GM21526 (cell line): ENCODE data around the gene SLC5A11.
"Not testable (repeated sequence)": the region's sequence is repeated elsewhere in the genome, so short reads cannot be mapped to it uniquely, and the experiment has no call there.

Experiments
- ATAC-seq: cut with Tn5 transposase; IDR thresholded peaks from one replicate; pipeline ENCODE4 v1.9.1; 2021; ENCODE audit warnings: moderate library complexity; ENCODE audit not compliant: unreplicated experiment, low FRiP score

The SLC5A11 gene

DNA sequence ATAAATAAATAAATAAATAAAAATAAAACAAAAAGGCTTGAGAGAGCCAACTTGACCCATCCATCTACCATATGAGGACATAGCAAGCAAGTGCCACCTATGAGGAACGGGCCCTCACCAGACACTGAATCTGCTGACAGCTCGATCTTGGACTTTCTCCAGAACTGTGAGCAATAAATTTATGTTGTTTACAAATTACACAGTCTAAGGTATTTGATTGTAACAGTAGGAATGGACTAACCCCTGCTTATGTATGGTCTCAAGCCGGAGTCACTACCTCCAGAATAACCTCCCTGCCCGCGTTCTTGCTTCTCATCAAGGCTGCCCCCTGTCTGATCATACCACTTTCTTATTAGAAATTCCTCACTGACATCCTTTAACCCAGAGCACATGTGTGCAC, 9.9 kb downstream of the SLC5A11 start:
- no peak for ATAC-seq

DNA sequence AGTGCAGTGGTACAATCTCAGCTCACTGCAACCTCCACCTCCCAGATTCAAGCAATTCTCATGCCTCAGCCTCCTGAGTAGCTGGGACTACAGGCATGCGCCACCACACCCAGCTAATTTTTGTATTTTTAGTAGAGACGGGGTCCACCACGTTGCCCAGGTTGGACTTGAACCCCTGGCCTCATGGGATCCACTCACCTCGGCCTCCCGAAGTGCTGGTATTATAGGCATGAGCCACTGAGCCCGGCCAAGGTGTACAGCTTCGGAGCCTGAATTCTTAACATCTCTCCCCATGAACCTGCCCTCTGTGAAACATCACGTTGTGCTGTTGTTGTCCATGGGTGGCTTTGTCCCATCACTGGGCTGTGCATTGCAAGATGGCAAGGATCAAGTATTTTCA, 11.1 kb downstream of the SLC5A11 start:
- not testable (repeated sequence) for ATAC-seq

DNA sequence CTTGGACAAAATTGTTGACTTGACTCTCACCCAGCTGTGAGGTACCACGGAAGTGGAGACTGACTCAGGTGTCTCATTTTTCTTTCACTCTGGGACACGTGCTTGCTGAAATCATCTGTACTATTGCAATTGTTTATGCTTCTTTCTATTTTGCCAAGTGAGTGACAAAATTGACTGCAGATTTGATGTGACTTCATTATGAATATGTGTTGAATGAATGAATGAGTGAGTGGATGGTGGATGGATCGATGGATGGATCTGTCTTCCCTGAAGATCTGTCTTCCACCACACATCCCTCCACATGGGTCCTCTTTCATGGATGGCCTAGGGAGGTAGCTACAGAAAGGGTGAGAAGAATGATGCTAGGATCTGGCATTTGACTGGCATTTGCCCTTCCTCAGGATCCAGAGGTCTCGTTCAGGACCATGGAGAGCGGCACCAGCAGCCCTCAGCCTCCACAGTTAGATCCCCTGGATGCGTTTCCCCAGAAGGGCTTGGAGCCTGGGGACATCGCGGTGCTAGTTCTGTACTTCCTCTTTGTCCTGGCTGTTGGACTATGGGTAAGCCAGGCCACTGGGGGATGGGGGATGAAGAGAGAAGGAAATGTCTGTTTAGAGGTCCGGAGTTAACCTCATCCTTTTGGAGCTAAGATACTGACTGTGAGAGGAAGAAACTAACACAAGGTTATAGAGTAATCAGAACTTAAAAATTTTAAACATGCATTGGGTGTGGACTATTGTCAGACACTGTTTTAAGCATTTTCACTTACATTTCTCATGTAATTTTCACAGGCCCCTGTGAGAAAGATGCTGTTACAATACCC, 12.7 kb downstream of the SLC5A11 start:
- no peak for ATAC-seq

DNA sequence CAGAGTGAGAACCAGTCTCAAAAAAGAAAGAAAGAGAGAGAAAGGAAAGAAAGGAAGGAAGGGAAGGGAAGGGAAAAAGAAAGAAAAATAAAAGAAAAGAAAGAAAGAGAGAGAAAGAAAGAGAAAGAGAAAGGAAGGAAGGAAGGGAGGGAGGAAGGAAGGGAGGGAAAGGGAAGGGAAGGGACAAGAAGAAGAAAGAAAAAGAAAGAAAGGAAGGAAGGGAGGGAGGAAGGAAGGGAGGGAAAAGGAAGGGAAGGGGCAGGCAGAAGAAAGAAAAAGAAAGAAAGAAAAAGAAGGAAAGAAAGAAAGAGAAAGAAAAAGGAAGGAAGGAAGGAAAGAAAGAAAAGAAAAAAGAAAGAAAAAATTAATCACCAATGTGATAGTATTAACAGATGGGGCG, 15.7 kb downstream of the SLC5A11 start:
- no peak for ATAC-seq

DNA sequence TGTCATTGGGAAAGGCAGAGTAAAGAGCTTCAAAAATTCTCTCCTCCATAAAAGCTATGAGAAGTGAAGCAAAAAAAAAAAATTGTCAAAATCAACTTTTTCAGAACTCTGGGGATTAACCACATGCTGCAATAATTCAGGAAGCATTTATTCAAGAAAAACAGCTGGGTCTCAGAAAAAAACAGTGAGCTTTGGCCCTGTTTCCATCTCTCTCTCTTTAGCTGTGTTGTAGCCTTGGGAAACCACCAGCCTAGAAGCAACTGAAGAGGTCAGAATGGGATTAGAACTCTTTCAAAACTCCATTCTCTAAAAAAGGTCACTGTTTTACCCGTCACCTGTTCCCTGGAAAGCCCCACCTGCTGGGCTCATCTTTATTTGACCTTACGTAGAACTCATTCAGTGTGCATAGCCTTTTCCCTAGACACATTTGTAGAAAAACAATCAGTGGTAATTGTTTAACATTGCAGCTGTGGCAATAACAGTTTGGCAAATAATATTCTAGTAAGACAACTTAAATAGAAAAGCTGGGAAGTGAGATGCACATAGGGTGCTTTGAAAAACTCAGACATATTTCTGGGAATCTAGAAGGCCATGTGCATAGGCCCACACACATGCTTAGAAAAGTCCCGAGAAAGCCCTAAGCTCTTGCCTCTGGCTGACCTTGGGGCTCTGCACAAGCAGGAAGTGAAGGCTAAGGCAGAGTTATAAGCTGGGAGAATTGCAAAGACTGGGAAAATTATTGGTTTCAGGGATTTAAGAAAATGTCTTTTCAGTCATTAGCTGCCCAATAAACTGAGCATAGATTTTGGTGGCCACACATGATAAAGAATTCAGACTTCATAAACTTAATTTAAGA, 18.0 kb downstream of the SLC5A11 start:
- no peak for ATAC-seq

DNA sequence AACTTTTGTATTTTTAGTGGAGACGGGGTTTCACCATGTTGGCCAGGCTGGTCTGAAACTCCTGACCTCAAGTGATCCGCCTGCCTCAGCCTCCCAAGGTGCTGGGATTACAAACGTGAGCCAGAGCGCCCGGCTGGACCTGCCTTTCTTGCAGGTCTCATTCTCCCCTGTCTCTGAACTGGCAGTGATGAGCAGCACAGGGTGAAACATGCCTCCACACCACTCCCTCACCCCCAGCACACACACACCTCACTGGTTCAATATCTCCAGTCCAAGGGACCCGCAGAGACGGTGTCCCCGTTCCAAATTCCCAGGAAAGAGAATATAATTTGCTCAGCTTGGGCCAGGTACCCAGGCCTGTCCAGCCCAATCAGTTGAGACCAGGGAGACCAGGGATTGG, 23.3 kb downstream of the SLC5A11 start:
- no peak for ATAC-seq

GRCh38 chr16:24871891-24872290, 26.1 kb downstream of the SLC5A11 start:
- ATAC-seq = no peak

DNA sequence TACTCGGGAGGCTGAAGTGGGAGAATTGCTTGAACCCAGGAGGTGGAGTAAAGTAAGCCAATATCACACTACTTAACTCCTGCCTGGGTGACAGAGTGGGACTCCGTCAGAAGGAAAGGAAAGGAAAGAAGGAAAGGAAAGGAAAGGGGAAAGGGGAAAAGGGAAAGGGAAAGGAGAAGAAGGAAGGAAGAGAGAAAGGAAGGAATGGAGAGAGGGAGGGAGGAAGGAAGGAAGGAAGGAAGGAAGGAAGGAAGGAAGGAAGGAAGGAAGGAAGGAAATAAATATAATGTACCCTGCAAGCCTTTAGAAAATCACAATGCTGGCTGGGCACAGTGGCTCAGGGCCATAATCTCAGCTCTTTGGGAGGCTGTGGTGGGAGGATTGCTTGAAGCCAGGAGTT, 27.3 kb downstream of the SLC5A11 start:
- ATAC-seq = no peak

- ATAC-seq = no peak
These were observed 29.7 kb downstream of the SLC5A11 start for GRCh38 chr16:24875466-24875865.

DNA sequence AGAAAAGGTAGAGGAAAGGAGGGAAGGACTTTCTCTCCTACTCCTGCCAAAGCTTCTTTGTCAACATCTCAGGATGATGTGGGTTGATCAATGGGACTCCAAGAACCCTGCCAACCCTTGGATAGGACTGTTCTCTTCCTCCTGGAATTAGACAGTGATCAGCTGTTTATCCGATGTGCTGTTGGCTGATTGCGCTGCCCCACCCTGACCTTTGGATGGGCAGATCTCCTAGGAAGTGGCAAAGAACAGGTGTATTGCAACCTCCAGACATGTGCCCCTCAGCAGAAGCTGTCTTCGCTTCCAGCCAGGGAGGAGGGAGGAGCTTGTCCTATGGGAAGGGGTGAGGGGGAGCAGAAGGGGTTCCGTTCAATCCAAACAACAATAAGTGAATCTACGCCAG, 30.5 kb downstream of the SLC5A11 start:
- no peak for ATAC-seq

GRCh38 chr16:24879684-24880083, 33.9 kb downstream of the SLC5A11 start:
- ATAC-seq = no peak

DNA sequence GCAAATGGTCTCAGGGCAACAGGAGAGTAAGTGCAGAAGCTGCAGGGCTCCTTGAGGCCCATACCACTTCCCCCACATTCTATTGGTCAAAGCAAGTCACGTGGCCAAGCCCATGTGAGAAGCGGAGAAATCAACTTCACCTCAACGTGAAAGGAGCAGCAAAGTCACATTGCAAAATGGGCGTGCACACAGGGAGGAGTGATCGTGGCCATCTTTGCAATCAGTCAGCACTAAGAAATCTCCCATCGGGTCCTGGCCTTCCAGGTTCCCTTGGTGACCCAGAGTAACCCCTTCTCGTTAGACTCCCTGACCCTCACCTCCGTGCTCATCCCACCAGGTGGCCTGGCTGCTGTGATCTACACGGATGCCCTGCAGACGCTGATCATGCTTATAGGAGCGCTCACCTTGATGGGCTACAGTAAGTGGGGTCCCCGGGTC, 38.0 kb downstream of the SLC5A11 start:
- no peak for ATAC-seq

DNA sequence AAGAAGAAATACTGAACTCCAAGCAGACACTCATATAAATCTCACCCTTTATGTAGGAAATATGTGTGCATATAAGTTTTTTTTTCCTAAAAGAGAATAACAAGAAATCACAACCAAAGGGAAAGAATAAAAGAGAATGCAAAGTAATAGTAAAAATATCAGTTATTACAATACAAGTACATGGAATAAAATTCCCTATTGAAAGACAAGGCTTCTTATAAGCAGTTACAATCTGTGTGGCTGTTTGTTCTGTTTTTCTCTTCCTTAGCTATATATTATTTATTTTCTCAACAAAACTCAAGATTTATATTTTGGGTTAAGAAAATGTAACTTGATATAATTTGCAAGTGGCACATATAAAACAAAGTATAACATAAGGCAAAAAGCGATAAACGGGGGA, 41.7 kb downstream of the SLC5A11 start:
- no peak for ATAC-seq

GRCh38 chr16:24890746-24891145, 45.0 kb downstream of the SLC5A11 start:
- no peak for ATAC-seq

DNA sequence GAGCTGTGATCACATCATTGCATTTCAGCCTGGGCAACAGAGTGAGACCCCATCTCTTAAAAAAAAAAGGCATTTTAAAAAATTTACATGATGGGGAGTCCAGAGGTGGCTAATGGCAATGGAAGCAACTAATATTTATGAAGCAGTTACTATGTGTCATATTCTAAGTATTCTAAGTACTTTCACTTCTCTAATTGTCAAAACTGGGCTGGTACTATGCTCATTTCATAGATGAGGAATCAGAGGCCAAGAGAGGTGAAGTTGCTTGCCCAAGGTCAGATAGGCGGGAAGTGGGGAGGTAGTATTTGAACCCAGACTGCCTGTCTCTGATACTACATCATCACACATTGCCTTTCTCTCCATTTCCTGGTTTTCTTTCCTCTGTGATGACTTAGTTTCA, 50.7 kb downstream of the SLC5A11 start:
- no peak for ATAC-seq

- not testable (repeated sequence) for ATAC-seq
These were observed 51.8 kb downstream of the SLC5A11 start for GRCh38 chr16:24897522-24897921.

- no peak for ATAC-seq
These were observed 54.5 kb downstream of the SLC5A11 start for GRCh38 chr16:24900230-24900629.

DNA sequence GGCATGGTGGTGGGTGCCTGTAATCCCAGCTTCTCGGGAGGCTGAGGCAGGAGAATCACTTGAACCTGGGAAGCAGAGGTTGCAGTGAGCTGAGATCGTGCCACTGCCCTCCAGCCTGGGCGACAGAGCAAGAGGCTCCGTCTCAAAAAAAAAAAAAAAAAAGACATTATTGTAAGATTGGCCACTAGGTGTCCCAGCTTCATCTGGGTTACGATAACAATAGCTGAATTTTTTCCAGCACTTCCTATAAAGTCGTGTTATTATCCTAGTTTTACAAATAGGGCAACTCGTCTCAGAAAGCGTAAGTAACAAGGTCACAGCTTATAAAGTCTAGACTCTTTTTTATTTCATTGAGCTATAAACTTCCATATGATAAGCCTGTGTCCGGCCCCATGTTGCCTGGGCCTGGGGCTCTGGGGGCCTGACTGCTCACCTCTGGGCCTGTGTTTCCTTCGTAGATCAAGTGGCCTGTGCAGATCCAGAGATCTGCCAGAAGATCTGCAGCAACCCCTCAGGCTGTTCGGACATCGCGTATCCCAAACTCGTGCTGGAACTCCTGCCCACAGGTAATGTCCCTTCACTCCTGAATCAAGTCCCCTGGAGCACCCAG, 60.5 kb downstream of the SLC5A11 start:
- ATAC-seq = no peak

DNA sequence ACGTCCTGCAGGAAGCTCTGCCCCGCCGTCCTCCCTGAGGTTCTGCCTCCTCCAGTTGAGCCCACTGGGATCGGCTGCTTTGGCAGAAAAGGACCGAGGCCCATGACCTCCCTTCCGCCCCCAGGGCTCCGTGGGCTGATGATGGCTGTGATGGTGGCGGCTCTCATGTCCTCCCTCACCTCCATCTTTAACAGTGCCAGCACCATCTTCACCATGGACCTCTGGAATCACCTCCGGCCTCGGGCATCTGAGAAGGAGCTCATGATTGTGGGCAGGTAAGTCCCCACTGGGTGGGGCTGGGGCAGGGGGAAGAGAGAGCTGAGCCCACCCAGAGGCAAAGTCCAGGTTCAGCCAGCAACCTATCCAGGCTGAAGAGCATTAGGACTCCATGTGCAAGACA, 61.1 kb downstream of the SLC5A11 start:
- no peak for ATAC-seq

- ATAC-seq = no peak
These were observed 63.0 kb downstream of the SLC5A11 start for GRCh38 chr16:24908716-24909115.

- ATAC-seq = no peak
These were observed 64.1 kb downstream of the SLC5A11 start for GRCh38 chr16:24909856-24910255.
